GM10266 (cell line): Measurements from ENCODE around the gene ANKRD35.
A peak's percentile ranks its signal among the peaks of the same experiment; 100 is the strongest.

Experiments
- DNase-seq: peaks from one replicate; pipeline ENCODE4 v3.0.0; 2012; ENCODE audit errors: extremely low spot score
- TF ChIP-seq, protein P1 (sequence below): IDR thresholded peaks from 2 replicates; pipeline ENCODE4 v1.5.1; 2012; ENCODE audit warnings: mild to moderate bottlenecking, low read depth; ENCODE audit not compliant: control insufficient read depth, insufficient read depth; ENCODE audit errors: missing control alignments

ANKRD35 gene

DNA sequence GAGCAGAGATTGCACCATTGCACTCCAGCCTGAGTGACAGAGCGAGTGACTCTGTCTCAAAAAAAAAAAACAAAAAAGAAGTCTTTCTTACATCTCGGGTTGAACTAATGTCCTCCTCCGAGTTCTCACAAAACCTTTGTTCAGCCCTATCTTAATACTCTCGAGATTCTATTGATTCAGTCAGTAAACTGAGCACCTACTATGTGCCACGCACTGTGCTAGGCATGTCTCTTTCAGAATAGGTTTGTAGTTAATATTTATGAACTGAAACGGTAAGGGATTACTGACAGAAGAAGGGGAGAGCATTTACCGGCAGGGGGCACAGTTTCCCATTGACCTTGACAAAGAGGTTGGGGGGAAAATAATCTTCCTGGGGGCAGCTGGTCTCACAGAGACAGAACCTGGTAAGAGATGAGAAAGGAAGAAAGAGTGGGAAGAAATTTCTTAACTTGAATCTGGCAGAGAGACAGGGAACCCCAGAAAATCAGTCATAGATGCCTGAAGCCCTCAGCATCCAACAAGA, 30.2 kb downstream of the ANKRD35 start:
- TF ChIP-seq, protein P1, sequence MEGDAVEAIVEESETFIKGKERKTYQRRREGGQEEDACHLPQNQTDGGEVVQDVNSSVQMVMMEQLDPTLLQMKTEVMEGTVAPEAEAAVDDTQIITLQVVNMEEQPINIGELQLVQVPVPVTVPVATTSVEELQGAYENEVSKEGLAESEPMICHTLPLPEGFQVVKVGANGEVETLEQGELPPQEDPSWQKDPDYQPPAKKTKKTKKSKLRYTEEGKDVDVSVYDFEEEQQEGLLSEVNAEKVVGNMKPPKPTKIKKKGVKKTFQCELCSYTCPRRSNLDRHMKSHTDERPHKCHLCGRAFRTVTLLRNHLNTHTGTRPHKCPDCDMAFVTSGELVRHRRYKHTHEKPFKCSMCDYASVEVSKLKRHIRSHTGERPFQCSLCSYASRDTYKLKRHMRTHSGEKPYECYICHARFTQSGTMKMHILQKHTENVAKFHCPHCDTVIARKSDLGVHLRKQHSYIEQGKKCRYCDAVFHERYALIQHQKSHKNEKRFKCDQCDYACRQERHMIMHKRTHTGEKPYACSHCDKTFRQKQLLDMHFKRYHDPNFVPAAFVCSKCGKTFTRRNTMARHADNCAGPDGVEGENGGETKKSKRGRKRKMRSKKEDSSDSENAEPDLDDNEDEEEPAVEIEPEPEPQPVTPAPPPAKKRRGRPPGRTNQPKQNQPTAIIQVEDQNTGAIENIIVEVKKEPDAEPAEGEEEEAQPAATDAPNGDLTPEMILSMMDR: no peak
- DNase-seq: no peak

DNA sequence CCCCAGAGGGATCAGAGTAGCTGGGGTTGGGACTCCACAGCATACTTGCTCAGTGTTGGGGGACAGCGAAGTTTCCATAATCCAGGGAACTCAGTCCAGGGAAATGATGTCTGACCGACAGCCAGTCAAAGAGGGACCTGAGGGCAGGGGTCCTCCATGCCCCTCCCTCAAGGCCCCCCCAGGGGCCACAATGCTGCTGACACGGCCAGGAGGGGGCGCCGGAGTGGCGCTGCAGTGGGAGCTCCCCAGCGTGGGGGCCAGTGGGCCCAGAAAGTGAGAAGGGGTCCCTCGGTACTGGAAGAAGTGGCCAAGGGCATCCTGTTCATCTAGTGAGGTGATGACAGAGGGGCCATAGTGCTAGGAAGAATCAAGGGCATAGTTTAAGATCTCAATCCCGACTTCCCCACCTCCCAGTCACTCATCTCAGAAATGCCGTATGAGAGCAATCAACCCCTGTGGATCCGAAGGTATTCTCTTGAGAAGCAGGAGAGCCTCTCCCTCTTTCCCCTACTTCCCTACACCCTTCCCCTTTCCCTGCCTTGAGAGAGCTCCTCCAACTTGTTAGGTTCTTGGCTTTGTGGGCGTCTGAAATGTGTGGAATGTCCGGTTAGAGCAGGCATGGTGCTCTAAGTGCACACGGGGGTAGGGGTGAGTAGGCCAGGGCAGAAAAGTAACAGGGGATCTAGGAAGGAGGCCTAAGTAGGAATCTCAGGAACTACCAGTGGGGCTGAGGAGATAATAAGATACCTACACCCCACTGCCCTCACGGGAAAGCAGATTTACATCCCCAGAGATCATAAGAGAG, 36.1 kb downstream of the ANKRD35 start:
- TF ChIP-seq, protein P1: peak; percentile 33
- DNase-seq: no peak

DNA sequence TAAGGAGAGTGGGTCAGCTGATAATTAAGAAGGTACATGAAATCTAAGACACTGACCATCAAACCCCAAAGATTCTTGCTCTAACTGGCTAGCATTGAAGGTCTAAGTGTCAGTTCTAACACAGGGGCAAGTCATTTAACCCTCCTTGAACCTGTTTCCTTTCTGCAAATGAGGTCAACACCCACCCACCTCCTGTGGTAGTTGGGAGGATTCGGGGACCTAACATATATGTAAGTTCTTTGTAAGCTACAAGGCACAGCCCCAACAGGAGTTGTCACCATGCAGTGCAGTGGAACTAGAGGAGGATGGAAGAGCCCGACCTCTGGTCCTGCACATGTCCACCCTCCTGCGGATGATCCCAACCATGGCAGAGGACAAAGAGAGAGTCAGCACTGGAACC, 37.8 kb downstream of the ANKRD35 start:
- no peak for DNase-seq
- TF ChIP-seq, protein P1: no peak

DNA sequence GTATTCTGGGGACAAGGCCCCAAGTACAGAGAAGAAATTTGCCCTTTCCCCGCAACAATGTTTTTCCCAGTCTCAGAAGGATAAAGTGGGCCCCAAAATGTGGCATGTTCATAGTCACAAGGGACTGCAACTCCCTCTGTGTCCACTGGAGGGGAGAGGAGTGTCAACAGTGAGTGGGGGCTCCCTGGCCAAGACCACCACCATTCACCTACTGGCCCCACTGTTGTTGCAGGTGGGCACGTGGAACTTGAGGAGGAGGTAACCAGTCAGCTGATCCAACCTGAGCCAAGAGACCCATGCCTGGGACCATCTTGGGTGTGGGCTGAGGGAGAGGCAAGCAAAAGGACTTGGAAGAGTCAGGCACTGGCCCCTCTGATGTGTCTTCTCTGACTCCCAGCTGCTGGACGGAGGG, 39.5 kb downstream of the ANKRD35 start:
- peak; percentile 65 for DNase-seq
- TF ChIP-seq, protein P1: peak; percentile 72

DNA sequence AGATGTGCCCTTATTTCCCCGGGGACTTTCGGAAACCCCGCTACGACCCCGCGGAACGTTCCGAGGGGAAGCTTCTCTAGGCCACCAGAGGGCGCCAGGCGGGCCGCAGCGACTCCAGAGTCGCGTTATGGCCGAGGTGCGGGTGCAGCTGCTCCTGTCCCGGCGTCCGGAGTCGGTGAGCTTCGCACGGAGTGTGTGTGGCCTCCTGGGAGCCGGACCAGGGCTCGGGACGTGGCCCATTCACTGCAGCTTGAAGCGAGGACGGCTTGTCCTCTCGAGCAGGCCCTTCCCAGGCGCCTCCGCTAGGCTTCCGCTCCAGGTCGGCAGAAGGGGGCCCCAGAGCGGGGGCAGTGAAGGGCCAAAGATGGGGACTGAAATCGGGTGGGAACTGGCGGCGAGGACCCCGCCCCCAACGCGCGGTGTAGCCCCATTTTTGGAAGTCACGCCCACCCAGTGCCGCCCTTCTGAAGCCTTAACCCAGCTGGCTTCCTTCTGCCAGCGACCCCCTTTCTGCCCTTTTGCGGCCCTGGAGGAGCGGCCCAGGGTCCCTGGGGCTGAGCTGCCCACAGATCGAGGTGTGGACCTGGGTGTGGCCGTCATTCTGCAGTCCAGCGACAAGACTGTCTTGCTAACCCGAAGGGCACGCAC, 40.0 kb downstream of the ANKRD35 start, which contains the start of gene NUDT17:
Gene NUDT17 (plus strand): TSS at position 117 of the 648 bp plus-strand sequence. CDS start 11 bp downstream, at position 128.
- TF ChIP-seq, protein P1: peak; percentile 86
- peak; percentile 80 for DNase-seq

DNA sequence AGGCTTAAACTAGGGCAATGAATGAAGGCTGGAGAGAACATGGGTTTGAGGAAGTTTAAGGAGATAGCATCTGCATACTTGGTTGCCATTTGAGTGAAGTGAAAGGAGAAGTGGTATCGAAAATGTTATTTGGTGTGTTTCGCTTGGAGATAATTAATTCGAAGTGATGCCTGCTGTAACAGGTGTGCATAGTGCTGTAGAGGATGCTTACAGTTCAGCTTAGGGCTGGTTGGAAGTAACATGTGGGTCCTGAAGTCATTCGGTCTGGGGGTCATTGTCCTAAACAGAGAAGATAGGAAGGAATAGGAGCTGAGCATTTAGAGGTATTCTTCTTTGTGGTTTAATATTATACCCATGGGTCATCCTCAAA, 40.5 kb downstream of the ANKRD35 start:
- peak; percentile 45 for DNase-seq
- TF ChIP-seq, protein P1: no peak

DNA sequence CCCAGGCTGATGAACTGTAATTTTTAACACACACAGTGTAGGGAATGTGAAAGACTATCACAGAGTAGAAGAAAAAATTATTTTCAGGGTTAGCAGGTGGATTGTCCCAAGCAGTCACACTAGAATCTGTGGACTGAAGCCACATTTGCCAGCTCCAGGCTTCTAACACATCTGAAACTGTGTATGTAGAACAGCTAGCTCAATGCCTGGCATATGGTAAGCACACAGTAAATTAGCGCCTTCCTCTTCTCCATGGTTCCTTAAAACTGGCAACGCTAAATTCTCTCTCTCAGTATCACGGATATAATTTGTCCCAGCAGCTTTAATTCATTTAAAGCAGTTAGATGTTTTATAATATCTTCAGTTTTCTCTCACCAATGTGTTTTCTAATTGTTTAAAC, 42.6 kb downstream of the ANKRD35 start:
- DNase-seq: no peak
- TF ChIP-seq, protein P1: no peak
